ENCODE measurements around the gene GTF2A2.

GTF2A2 gene

GRCh38 chr15:59611276-59612260 is 45.7 kb downstream of the GTF2A2 start, which contains the start of gene GCNT3:
Gene GCNT3 (plus strand): TSS chr15:59611783. CDS start chr15:59618239, 6,456 bp downstream.
- Histone ChIP-seq H3K4me1 (no peaks in the 10 kb centered on the region), H3K9me3 (no peaks in the 10 kb centered on the region), H3K4me3 (no peak within 1 kb of the TSS), H3K36me3 (no peaks in the 10 kb centered on the region), H3K27ac (no peak within 1 kb of the TSS), H3K27me3 (peaks cover 0 to 7% of the 10 kb centered on the region in 2 donors)
- TF ChIP-seq, protein P1, sequence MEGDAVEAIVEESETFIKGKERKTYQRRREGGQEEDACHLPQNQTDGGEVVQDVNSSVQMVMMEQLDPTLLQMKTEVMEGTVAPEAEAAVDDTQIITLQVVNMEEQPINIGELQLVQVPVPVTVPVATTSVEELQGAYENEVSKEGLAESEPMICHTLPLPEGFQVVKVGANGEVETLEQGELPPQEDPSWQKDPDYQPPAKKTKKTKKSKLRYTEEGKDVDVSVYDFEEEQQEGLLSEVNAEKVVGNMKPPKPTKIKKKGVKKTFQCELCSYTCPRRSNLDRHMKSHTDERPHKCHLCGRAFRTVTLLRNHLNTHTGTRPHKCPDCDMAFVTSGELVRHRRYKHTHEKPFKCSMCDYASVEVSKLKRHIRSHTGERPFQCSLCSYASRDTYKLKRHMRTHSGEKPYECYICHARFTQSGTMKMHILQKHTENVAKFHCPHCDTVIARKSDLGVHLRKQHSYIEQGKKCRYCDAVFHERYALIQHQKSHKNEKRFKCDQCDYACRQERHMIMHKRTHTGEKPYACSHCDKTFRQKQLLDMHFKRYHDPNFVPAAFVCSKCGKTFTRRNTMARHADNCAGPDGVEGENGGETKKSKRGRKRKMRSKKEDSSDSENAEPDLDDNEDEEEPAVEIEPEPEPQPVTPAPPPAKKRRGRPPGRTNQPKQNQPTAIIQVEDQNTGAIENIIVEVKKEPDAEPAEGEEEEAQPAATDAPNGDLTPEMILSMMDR (IDR thresholded peaks at IDR 0.05) = no peak
- DNase-seq = no peak
- intact Hi-C loops (cut with DNase I; ENCODE audit: low total_unique reads) = no loop called here

GRCh38 chr15:59609730-59610712 is 47.3 kb downstream of the GTF2A2 start:
- intact Hi-C loops (cut with DNase I; ENCODE audit: low total_unique reads) = no loop called here
- no peak overlapping the region for H3K4me3 ChIP-seq
- no peak for DNase-seq
- no peaks in the 10 kb centered on the region for H3K9me3 ChIP-seq
- H3K36me3 ChIP-seq = no peaks in the 10 kb centered on the region
- no peak overlapping the region for H3K27ac ChIP-seq
- TF ChIP-seq, protein P1 (IDR thresholded peaks at IDR 0.05) = no peak
- H3K27me3 ChIP-seq = peaks cover 0 to 7% of the 10 kb centered on the region in 2 donors
- no peaks in the 10 kb centered on the region for H3K4me1 ChIP-seq

GRCh38 chr15:59605994-59606393 is 51.3 kb downstream of the GTF2A2 start:
- no peaks in the 10 kb centered on the region for H3K4me1 ChIP-seq
- TF ChIP-seq, protein P1 (IDR thresholded peaks at IDR 0.05) = no peak
- H3K9me3 ChIP-seq = peaks cover 0 to 12% (median 0%) of the 10 kb centered on the region in 3 donors
- peaks cover 0 to 4% of the 10 kb centered on the region in 2 donors for H3K27me3 ChIP-seq
- intact Hi-C loops (cut with DNase I; ENCODE audit: low total_unique reads) = no loop called here
- no peak overlapping the region for H3K4me3 ChIP-seq
- no peaks in the 10 kb centered on the region for H3K36me3 ChIP-seq
- no peak for DNase-seq
- no peak overlapping the region for H3K27ac ChIP-seq

- DNase-seq = no peak
- intact Hi-C loops (cut with DNase I; ENCODE audit: low total_unique reads) = no loop called here
- TF ChIP-seq, protein P1 (IDR thresholded peaks at IDR 0.05) = no peak
- Histone ChIP-seq H3K4me1 (no peaks in the 10 kb centered on the region), H3K27ac (no peak overlapping the region), H3K4me3 (no peak overlapping the region), H3K9me3 (peaks cover 0 to 7% (median 0%) of the 10 kb centered on the region in 3 donors), H3K36me3 (no peaks in the 10 kb centered on the region), H3K27me3 (no peaks in the 10 kb centered on the region)
Measured at GRCh38 chr15:59598461-59598860, 58.9 kb downstream of the GTF2A2 start.

DNA sequence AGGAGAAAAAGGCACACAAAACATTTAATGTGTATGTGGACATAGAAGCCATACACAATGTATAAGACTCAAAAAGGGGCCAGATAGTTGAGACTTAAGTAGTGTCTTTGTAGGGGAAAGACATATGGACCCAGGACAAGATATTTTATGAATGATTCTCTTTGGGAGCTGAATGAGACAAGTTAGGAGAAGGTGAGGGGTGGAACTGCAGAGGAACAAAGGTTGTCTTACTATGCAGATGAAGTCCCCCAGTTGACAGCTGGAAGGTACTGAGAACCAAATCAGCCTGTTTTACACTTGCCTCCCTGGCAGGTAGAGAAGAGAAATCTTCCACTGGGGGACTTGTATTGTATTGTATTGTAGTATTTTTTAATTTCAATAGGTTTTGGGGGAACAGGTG is 60.7 kb downstream of the GTF2A2 start:
- no peak for DNase-seq
- Histone ChIP-seq H3K9me3 (peaks cover 0 to 3% (median 0%) of the 10 kb centered on the region in 3 donors), H3K27me3 (no peaks in the 10 kb centered on the region), H3K4me3 (no peak overlapping the region), H3K4me1 (no peaks in the 10 kb centered on the region), H3K36me3 (no peaks in the 10 kb centered on the region), H3K27ac (no peak overlapping the region)
- intact Hi-C loops (cut with DNase I; ENCODE audit: low total_unique reads) = no loop called here
- TF ChIP-seq, protein P1 (IDR thresholded peaks at IDR 0.05) = no peak
